HFF-Myc (cell line): Measurements from ENCODE around the gene TRAPPC10.

ENCODE experiments used
- DNase-seq: peaks from one replicate; pipeline ENCODE4 v3.0.0-alpha.2; 2011; ENCODE audit warnings: low read depth; ENCODE audit errors: extremely low read depth
- H3K4me3 ChIP-seq: replicated peaks from 2 replicates; pipeline ENCODE4 v1.5.1; 2011; ENCODE audit warnings: low read depth, mild to moderate bottlenecking, control low read depth, low read length
- CTCF ChIP-seq: IDR thresholded peaks from 2 replicates; pipeline ENCODE4 v1.5.1; 2012; ENCODE audit warnings: mild to moderate bottlenecking, low read depth, low read length, control low read depth; ENCODE audit errors: missing control alignments

Gene TRAPPC10

GRCh38 chr21:44020551-44020950 lies 8.4 kb downstream of the TRAPPC10 start:
- no peak for TF ChIP-seq CTCF
- H3K4me3 ChIP-seq: no peak overlapping the region
- no peak for DNase-seq

- no peak overlapping the region for H3K4me3 ChIP-seq
- DNase-seq: no peak
- TF ChIP-seq CTCF: no peak
Measured at GRCh38 chr21:44021064-44021463, 9.0 kb downstream of the TRAPPC10 start.

GRCh38 chr21:44024257-44024656 lies 12.1 kb downstream of the TRAPPC10 start:
- TF ChIP-seq CTCF: no peak
- no peak for DNase-seq
- H3K4me3 ChIP-seq: no peak overlapping the region

- no peak for TF ChIP-seq CTCF
- no peak overlapping the region for H3K4me3 ChIP-seq
- no peak for DNase-seq
Measured at GRCh38 chr21:44024887-44025353, 12.8 kb downstream of the TRAPPC10 start.

- no peak for TF ChIP-seq CTCF
- DNase-seq: no peak
- H3K4me3 ChIP-seq: no peak overlapping the region
Measured at GRCh38 chr21:44027607-44028286, 15.6 kb downstream of the TRAPPC10 start.

GRCh38 chr21:44028287-44028659 lies 16.2 kb downstream of the TRAPPC10 start:
- TF ChIP-seq CTCF: no peak
- no peak for DNase-seq
- H3K4me3 ChIP-seq: no peak overlapping the region

GRCh38 chr21:44029460-44030087 lies 17.5 kb downstream of the TRAPPC10 start:
- no peak overlapping the region for H3K4me3 ChIP-seq
- TF ChIP-seq CTCF: no peak
- DNase-seq: no peak
